ENCODE results near the gene PSMD5.
A peak's percentile ranks its signal among the peaks of the same experiment; 100 is the strongest.

PSMD5 gene

GRCh38 chr9:120874226-120875194 lies 31.8 kb upstream of the PSMD5 start:
- DNase-seq, result no peak

DNA sequence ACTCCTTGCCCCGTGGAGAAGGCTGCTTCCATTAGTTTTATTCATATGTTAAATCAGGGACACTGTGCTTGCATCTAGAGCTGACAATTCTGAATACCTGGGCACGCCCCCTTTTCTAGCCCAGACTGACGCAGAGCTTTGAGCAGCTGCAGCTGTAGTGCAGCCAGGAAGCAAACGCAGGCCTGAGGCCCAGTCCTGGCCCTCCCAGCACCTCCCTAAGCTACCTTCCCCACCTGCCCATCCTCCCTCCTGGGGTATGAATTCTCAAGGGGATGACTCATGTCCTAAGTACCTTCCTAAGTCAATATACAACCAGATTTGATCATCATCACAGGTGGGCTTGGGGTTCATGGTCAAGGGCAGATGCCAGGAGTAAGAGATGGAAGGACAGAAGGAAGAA lies 30.8 kb upstream of the PSMD5 start:
- DNase-seq, result peak in 1 of 5 donors; percentile 35

- peak in 1 of 5 donors; percentile 51 for DNase-seq
These were observed 30.2 kb upstream of the PSMD5 start for GRCh38 chr9:120872791-120873502.

DNA sequence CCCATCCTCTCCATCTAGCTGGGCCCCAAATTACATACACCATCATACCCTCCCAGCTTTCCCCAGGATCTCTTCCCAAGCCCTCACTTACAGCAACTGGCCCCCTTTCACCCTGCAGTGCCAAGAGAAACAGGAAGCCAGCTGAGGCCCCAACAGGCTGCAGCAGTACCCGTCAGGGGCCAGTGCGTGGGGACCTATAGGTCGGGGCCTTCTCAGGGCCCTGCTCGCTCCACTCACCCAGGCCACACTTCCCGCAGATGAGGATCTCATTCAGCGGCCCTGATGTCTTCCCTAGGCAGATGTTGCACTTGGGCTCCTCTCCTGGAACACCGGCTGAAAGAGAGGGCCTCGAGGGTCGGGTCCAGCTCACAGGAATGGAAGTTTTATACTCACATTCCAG lies 27.5 kb upstream of the PSMD5 start:
- no peak for DNase-seq

DNA sequence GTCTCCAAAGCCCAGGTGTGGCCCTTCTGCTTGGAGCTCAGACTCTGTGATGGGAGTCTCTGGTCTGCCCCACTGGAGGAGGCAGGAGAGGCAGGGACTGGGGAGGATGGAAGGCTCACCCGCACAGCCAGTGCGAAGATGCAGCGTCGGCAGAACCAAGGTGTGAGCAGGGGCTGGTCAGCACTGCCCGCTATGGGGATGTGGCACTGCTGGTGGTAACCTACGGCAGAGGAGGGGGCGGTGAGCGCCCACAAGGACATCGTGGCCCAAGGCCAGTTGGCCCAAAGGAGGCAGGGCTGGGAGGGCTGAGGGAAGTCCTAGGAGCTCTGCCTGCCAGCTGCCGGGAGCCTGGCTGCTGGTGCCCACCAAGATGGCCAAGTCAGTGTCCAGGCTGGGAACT lies 27.0 kb upstream of the PSMD5 start:
- DNase-seq, result no peak

DNA sequence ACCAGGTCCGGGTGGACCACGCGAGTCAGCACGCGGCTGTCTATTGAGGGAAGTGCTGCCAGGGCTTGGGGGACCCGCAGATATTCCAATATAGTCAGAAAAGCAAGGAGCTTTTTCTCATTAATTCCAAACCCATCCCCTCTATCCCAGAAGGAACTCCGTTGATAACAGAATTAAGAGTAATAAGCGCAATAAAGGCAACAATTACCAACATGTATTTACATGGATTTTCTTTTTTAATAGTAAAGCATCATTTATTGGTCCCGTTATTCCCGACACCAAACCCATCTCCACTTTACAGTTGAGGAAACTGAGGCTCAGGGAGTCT lies 26.6 kb upstream of the PSMD5 start:
- no peak for DNase-seq

- DNase-seq, result peak; percentile 95 to 97 (median 96)
These were observed 26.1 kb upstream of the PSMD5 start for GRCh38 chr9:120868676-120869359.

- no peak for DNase-seq
These were observed 25.6 kb upstream of the PSMD5 start for GRCh38 chr9:120868339-120868675.

DNA sequence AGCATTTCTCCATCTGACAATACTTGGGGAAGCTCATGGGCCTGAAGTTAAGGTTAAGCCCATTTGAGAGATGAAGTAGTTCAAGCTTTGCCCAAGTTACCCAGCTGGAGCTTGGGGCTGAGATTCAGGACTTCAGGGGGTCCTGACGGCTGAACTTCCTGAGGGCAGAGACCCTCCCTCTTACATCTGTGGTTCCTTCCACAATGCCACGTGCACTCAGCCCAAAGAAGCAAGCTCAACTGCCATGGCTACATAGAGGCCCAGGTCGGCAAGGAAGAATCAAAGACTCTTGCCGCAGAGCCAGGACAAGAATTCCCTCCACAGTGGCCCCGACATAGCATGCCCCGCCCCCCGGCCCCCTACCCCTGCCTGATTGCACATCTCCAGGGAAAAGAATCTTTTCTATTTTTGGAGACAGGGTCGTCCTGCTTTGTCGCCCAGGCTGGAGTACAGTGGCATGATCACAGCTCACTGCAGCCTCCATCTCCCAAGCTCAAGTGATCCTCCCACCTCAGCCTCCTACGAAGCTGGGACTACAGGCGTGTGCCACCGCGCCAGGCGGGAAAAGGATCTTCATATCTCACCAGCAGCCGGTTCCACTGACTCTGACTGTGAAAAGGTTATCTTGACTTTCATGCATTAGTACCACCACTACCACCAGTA lies 25.1 kb upstream of the PSMD5 start:
- no peak for DNase-seq

- DNase-seq, result no peak
These were observed 23.9 kb upstream of the PSMD5 start for GRCh38 chr9:120866651-120867050.

DNA sequence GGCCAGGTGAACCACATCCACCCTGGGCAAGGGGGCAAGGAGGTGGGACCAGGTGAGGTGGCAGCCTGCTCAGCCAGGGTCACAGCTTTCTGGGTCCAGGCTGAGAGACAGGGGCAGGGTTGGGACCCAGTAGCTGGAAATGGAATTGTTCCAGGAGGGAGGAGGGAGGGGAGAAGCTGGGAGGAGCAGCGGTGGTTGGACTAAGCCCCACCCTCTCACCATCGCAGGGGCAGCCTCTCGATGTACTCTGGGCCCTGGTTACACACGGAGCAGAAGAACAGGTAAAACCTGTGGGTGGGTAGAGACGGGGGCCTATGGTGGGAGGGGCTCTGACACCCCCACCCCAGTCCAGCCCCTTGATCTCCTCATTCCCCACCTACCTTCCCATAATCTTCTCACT lies 23.1 kb upstream of the PSMD5 start:
- no peak for DNase-seq

GRCh38 chr9:120865176-120865575 lies 22.5 kb upstream of the PSMD5 start:
- no peak for DNase-seq

DNA sequence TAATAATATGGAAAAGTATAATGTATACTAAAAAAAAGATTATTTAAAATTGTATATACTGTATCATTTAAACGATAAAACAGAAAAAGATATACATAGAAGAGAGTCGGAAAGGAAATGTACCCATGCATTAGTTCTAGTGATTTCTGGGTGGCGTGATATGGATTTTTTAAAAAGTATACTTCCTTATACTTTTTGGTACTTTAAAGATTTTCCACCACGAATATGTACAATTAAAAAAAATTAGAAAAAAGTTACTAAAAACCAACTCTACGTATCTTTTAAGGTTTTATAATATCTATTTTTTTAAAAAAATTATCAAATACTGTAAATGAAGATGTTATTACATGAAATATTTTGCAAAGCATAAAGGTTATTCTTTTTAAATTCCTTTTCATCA lies 22.0 kb upstream of the PSMD5 start:
- no peak for DNase-seq

- no peak for DNase-seq
These were observed 21.1 kb upstream of the PSMD5 start for GRCh38 chr9:120863833-120864232.

DNA sequence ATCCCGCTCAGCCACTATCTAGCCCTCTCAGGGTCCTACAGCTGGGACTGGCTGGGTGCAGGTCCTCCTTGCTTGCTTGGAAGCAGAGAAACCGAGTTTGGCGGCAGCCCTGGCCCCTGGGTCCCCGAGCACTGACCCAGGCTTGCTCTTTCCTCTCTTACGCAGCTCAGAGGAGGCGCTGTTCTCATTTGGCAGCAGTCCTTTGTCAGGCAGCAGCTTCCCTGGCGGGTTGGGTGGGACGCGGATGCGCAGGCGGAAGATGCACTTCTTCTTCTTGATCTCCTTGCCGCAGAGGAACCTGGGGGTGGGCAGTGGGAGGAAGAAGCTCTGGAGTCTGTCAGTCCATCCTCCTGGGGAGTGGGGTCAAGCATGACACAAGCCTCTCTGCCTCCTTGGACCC lies 19.7 kb upstream of the PSMD5 start:
- DNase-seq, result no peak

DNA sequence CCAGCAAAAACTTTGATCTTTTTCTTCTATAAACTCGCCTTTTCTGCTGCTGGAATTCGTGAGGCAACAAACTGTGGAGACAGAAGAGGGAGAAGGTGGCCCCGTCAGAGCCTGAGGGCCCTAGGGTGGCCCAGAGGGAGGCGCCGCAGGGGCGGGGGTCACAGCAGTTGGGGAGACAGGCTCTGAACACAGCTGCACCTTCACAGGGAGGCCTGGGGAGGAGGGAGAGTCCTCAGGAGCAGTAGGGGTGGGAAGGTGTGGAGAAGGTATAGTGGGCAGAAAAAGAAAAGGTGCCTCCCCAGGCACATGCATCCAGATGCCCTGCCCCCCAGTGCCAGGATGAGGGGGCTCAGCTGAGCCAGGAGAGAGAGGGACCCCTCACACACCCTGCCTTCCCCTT lies 19.2 kb upstream of the PSMD5 start:
- no peak for DNase-seq

GRCh38 chr9:120860083-120860482 lies 17.4 kb upstream of the PSMD5 start:
- no peak for DNase-seq

DNA sequence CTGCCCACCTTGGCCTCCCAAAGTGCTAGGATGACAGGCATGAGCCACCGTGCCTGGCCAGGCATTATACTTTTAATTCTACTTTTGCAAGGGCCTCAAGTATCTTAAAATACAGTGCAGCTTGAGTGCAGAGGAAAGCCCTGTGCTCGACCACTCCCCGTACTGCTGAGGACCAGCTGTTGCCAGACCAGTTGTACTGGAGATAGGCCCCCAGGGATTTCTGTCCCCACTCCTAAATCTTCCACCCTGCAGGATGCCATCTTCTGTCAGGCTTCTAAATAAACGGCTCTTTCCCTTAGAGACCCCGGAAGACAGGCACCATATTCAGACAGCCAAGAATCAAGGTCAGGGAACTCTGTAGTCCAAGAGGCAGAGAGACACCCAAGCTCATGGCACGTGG lies 16.6 kb upstream of the PSMD5 start:
- no peak for DNase-seq

DNA sequence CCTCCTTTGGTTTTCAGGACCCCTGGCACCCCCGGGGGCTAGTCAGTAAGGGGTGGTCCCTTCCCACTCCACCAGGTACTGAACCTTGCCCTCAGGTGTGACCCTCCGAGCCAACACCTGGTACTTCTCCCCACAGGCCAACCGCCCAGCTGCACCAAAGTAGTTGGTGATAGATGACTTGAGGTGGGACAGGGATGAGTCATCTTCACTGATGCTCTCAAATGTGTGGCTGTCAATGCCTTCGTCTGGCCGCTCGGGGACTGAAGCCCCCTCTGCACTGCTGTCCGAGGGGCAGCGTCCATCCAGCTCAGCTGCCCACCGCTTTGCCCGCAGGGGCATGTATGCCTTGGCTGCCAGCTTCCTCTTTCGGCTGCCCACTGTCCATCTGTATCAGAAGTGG lies 15.2 kb upstream of the PSMD5 start:
- no peak for DNase-seq

GRCh38 chr9:120857481-120857880 lies 14.8 kb upstream of the PSMD5 start:
- no peak for DNase-seq

DNA sequence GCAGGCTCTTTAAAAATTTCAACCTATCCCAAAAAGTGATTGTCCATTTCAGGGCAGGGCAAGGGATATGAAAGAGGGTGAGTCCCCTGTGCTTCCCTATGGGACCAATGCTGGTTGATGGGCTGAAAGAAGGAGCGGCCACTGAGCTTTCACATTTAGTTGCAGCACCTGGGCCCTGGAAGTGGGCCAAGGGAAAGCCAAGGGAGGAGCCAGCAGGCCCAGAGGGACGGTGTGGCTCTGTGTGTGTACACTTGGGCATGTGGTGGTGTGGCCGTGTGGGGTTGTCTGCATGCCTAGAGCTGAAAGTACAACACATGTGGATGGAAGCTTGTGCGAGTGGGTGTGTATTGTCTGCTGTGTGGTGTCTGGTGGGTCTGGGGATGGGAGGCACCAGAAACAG lies 14.0 kb upstream of the PSMD5 start:
- no peak for DNase-seq

DNA sequence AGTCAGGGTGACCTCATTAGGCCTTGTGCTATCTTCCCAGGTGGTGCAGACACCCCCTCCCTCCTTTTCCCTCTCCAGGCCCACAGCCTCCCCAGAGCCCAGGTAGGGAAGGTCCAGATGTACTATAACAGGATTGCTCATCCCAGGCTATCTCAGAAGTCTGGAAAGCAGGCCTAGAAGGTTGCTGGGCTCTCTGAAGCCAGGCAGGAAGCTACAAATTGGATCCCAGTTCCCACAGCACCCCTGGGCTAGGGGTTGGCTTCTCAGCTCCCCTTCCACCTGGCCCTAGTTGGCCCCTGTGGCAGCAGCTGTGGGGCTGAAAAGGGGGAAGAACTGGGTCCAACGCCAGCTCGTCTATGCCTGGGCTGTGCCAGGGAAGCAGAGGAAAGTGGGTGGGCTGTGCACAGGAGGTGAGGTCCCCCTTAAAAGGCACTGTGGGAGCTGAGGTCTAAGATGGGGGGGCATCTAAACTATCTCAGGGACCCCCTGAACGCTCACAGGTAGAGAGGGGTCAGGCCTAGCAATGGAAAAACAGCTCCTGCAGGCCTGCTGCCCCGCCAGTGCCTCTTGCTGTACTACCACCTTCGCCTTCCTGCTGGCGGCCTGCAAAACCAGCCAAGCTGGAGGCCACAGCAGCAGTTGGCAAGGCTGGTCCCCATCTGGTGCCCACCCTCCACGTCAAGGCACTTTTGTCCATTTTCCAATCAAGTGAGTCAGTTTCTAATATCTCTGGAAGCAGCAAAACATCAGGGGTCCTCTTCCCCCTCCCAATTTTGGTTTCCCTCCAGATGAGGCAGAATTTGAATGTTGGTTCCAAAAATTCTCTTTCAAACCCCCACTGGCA lies 13.3 kb upstream of the PSMD5 start:
- no peak for DNase-seq
